Stimulated activated CD8-positive, alpha-beta memory T cell treated with anti-CD3 and anti-CD28 coated beads, Interleukin-4, amount 100 ng/mL, for 1 hour (primary cell): ENCODE measurements around the gene SMIM3.
"Not testable (repeated sequence)": the region's sequence is repeated elsewhere in the genome, so short reads cannot be mapped to it uniquely, and the experiment has no call there.

Experiments
- DNase-seq, 2 donors: peaks; one replicate each; pipeline ENCODE4 v3.0.0-alpha.2; 2020; ENCODE audit warnings: low read depth in 2 of 2, low spot score in 1 of 2

SMIM3 gene

GRCh38 chr5:150793423-150793888 lies 14.9 kb downstream of the SMIM3 start:
- DNase-seq = not testable (repeated sequence)

GRCh38 chr5:150794927-150795326 lies 16.4 kb downstream of the SMIM3 start:
- no peak for DNase-seq

GRCh38 chr5:150797384-150797783 lies 18.8 kb downstream of the SMIM3 start:
- no peak for DNase-seq

- DNase-seq = no peak
Observed at GRCh38 chr5:150801117-150801927, 22.8 kb downstream of the SMIM3 start.

GRCh38 chr5:150804388-150804787 lies 25.8 kb downstream of the SMIM3 start:
- DNase-seq = no peak

GRCh38 chr5:150809363-150809762 lies 30.8 kb downstream of the SMIM3 start:
- DNase-seq = no peak

- no peak for DNase-seq
Observed at GRCh38 chr5:150815010-150815409, 36.5 kb downstream of the SMIM3 start.

GRCh38 chr5:150816946-150817345 lies 38.4 kb downstream of the SMIM3 start:
- DNase-seq = no peak

GRCh38 chr5:150829744-150830143 lies 51.2 kb downstream of the SMIM3 start:
- no peak for DNase-seq

GRCh38 chr5:150831821-150832220 lies 53.3 kb downstream of the SMIM3 start:
- DNase-seq = not testable (repeated sequence)

- no peak for DNase-seq
Observed at GRCh38 chr5:150836064-150836463, 57.5 kb downstream of the SMIM3 start.

- no peak for DNase-seq
Observed at GRCh38 chr5:150836703-150837102, 58.1 kb downstream of the SMIM3 start.

GRCh38 chr5:150845185-150845859 lies 66.8 kb downstream of the SMIM3 start:
- not testable (repeated sequence) for DNase-seq

GRCh38 chr5:150846308-150846653 lies 67.7 kb downstream of the SMIM3 start, which contains the start of gene IRGM:
IRGM (plus strand) TSS chr5:150846521; CDS start chr5:150848124, 1,603 bp downstream.
- DNase-seq = not testable (repeated sequence)
